Measurements from ENCODE around the gene ANKRD10.

DNA sequence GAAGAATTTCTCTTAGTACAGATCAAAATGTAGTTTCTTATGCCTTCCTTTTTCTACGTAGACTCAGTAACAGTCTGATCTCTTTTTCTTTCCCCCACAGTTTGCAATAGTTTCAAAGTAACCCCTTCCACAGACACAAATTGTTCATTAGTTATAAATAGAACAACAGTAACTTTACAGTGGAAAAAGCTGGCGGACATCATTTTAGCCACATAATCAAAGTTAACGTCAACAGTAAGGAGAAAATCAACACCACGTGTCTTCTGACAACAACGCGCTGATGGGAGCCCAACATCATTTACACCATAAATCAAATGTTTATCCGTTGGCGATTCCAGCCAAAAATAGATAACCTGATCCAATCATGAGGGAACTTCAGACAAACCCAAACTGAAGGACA is 76.8 kb downstream of the ANKRD10 start:
- TF ChIP-seq, protein P1, sequence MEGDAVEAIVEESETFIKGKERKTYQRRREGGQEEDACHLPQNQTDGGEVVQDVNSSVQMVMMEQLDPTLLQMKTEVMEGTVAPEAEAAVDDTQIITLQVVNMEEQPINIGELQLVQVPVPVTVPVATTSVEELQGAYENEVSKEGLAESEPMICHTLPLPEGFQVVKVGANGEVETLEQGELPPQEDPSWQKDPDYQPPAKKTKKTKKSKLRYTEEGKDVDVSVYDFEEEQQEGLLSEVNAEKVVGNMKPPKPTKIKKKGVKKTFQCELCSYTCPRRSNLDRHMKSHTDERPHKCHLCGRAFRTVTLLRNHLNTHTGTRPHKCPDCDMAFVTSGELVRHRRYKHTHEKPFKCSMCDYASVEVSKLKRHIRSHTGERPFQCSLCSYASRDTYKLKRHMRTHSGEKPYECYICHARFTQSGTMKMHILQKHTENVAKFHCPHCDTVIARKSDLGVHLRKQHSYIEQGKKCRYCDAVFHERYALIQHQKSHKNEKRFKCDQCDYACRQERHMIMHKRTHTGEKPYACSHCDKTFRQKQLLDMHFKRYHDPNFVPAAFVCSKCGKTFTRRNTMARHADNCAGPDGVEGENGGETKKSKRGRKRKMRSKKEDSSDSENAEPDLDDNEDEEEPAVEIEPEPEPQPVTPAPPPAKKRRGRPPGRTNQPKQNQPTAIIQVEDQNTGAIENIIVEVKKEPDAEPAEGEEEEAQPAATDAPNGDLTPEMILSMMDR (conservative IDR thresholded peaks at IDR 0.05; ENCODE audit: low read depth in 2 of 2), result no peak
- TF ChIP-seq EZH2phosphoT487 (IDR thresholded peaks at IDR 0.05; ENCODE audit: unreplicated experiment) (no peak), ZNF114 (CRISPR knock-in tag; IDR thresholded peaks at IDR 0.05) (no peak), EZH2 (IDR thresholded peaks at IDR 0.05; ENCODE audit: low read depth, unreplicated experiment) (no peak)
